HFF-Myc (cell line): ENCODE results near the gene PPP2R5A.

ENCODE experiments used
- DNase-seq: peaks from one replicate; pipeline ENCODE4 v3.0.0-alpha.2; 2011; ENCODE audit warnings: low read depth; ENCODE audit errors: extremely low read depth
- H3K4me3 ChIP-seq: replicated peaks from 2 replicates; pipeline ENCODE4 v1.5.1; 2011; ENCODE audit warnings: low read depth, mild to moderate bottlenecking, control low read depth, low read length
- CTCF ChIP-seq: IDR thresholded peaks from 2 replicates; pipeline ENCODE4 v1.5.1; 2012; ENCODE audit warnings: mild to moderate bottlenecking, low read depth, low read length, control low read depth; ENCODE audit errors: missing control alignments

PPP2R5A gene

GRCh38 chr1:212323066-212323465 is 37.9 kb downstream of the PPP2R5A start:
- no peak for DNase-seq
- TF ChIP-seq CTCF = no peak
- H3K4me3 ChIP-seq = no peak overlapping the region

- no peak for TF ChIP-seq CTCF
- no peak for DNase-seq
- H3K4me3 ChIP-seq = no peak overlapping the region
Observed at GRCh38 chr1:212326541-212326940, 41.3 kb downstream of the PPP2R5A start.

GRCh38 chr1:212328248-212328647 is 43.0 kb downstream of the PPP2R5A start:
- no peak for DNase-seq
- no peak for TF ChIP-seq CTCF
- no peak overlapping the region for H3K4me3 ChIP-seq

GRCh38 chr1:212329105-212329504 is 43.9 kb downstream of the PPP2R5A start:
- no peak for DNase-seq
- no peak for TF ChIP-seq CTCF
- H3K4me3 ChIP-seq = no peak overlapping the region

- no peak for DNase-seq
- H3K4me3 ChIP-seq = no peak overlapping the region
- TF ChIP-seq CTCF = no peak
Observed at GRCh38 chr1:212341090-212341489, 55.9 kb downstream of the PPP2R5A start.

GRCh38 chr1:212344905-212345304 is 59.7 kb downstream of the PPP2R5A start:
- DNase-seq = no peak
- no peak for TF ChIP-seq CTCF
- no peak overlapping the region for H3K4me3 ChIP-seq

GRCh38 chr1:212346601-212347000 is 61.4 kb downstream of the PPP2R5A start:
- H3K4me3 ChIP-seq = no peak overlapping the region
- no peak for TF ChIP-seq CTCF
- no peak for DNase-seq
